IMR-90 (cell line): Measurements from ENCODE around the gene C1orf105. TPM values are rescaled to one million over a fixed set of nuclear protein-coding genes. Genes with fewer than 3 reads are reported as not detected.

Experiments used
- ATAC-seq: fragments of 200-7000 bp; cut with Tn5 transposase; 2 replicates; pipeline ENCODE4 v1.9.1; 2020; ENCODE audit warnings: low read depth, mild to moderate bottlenecking, moderate library complexity
- BruUV-seq: library from RNA; stranded (reverse); fragments of 400-500 nt; replicated peaks from 2 replicates; lab custom pipeline; 2021; lab: Mats Ljungman, UMichigan
- CTCF ChIA-PET: fragments of 300-600 bp; formaldehyde crosslinking; extraction: SDS; loops from one replicate; lab custom pipeline; 2021; ENCODE audit warnings: antibody characterized with exemption; lab: Yijun Ruan, JAX
- POLR2A ChIA-PET: fragments of 300-600 bp; sonication (Branson Sonifier 250); formaldehyde crosslinking; loops from one replicate; lab custom pipeline; 2022; ENCODE audit warnings: antibody characterized with exemption; ENCODE audit not compliant: unreplicated experiment; lab: Charles Lee
- DNase-seq: peaks from one replicate; pipeline ENCODE4 v3.0.0; 2013
- H2AFZ ChIP-seq: replicated peaks from 2 replicates; pipeline ENCODE3; 2013; ENCODE audit warnings: low read length, mild to moderate bottlenecking; ENCODE audit not compliant: poor library complexity
- H2AK5ac ChIP-seq: 2 replicates; pipeline ENCODE4 v1.6.1; 2013; ENCODE audit warnings: low read depth, low read length, inconsistent platforms
- H2AK9ac ChIP-seq: replicated peaks from 2 replicates; pipeline ENCODE3; 2013; ENCODE audit warnings: mild to moderate bottlenecking, low read depth, low read length, moderate library complexity; ENCODE audit not compliant: poor library complexity
- H2BK120ac ChIP-seq: 2 replicates; pipeline ENCODE4 v1.6.1; 2013; ENCODE audit warnings: low read depth, low read length, inconsistent platforms
- H2BK15ac ChIP-seq: 3 replicates; pipeline ENCODE4 v1.6.1; 2013; ENCODE audit warnings: low read depth, low read length, inconsistent platforms
- H2BK20ac ChIP-seq: 2 replicates; pipeline ENCODE4 v1.6.1; 2013; ENCODE audit warnings: low read depth, mild to moderate bottlenecking, inconsistent platforms, low read length, moderate library complexity
- H2BK5ac ChIP-seq: 2 replicates; pipeline ENCODE4 v1.6.1; 2013; ENCODE audit warnings: mild to moderate bottlenecking, low read depth, low read length, inconsistent platforms; ENCODE audit not compliant: poor library complexity, severe bottlenecking
- H3K14ac ChIP-seq: replicated peaks from 2 replicates; pipeline ENCODE4 v1.6.1; 2013; ENCODE audit warnings: low read depth, low read length, inconsistent platforms
- H3K18ac ChIP-seq: 2 replicates; pipeline ENCODE4 v1.6.1; 2013; ENCODE audit warnings: low read depth, low read length, control low read depth
- H3K23ac ChIP-seq: 2 replicates; pipeline ENCODE4 v1.6.1; 2013; ENCODE audit warnings: low read depth, low read length, inconsistent platforms
- H3K27ac ChIP-seq: 2 replicates; pipeline ENCODE4 v1.5.1; 2013; ENCODE audit warnings: mild to moderate bottlenecking, control low read depth, low read length; ENCODE audit not compliant: insufficient read depth
- H3K27me3 ChIP-seq: 2 replicates; pipeline ENCODE4 v1.6.1; 2013; ENCODE audit warnings: low read length; ENCODE audit not compliant: control insufficient read depth, insufficient read depth
- H3K36me3 ChIP-seq: 2 replicates; pipeline ENCODE4 v1.6.1; 2013; ENCODE audit warnings: low read length, mixed read lengths; ENCODE audit not compliant: control insufficient read depth, insufficient read depth
- H3K4ac ChIP-seq: 2 replicates; pipeline ENCODE4 v1.6.1; 2013; ENCODE audit warnings: low read depth, low read length, inconsistent platforms
- H3K4me1 ChIP-seq: 2 replicates; pipeline ENCODE4 v1.6.1; 2013; ENCODE audit warnings: low read length, mixed read lengths; ENCODE audit not compliant: control insufficient read depth, insufficient read depth
- H3K4me2 ChIP-seq: 2 replicates; pipeline ENCODE4 v1.6.1; 2013; ENCODE audit warnings: low read depth, mild to moderate bottlenecking, control low read depth, low read length, moderate library complexity
- H3K4me3 ChIP-seq: 2 replicates; pipeline ENCODE4 v1.5.1; 2013; ENCODE audit warnings: low read depth, mild to moderate bottlenecking, control low read depth, low read length, moderate library complexity; ENCODE audit not compliant: insufficient read depth
- H3K56ac ChIP-seq: 2 replicates; pipeline ENCODE4 v1.6.1; 2013; ENCODE audit warnings: low read length, inconsistent platforms; ENCODE audit not compliant: insufficient read depth; ENCODE audit errors: extremely low read depth
- H3K79me1 ChIP-seq, 2 experiments: 2 replicates each; pipeline ENCODE4 v1.6.1; 2013; ENCODE audit warnings: low read length in 2 of 2, inconsistent platforms in 1 of 2, low read depth in 1 of 2
- H3K9ac ChIP-seq: 2 replicates; pipeline ENCODE4 v1.6.1; 2013; ENCODE audit warnings: low read depth, low read length, control low read depth
- H3K9me1 ChIP-seq: 2 replicates; pipeline ENCODE4 v1.6.1; 2013; ENCODE audit warnings: low read length, inconsistent platforms; ENCODE audit not compliant: insufficient read depth
- H3K9me3 ChIP-seq: 2 replicates; pipeline ENCODE4 v1.6.1; 2013; ENCODE audit warnings: low read length; ENCODE audit not compliant: control insufficient read depth, insufficient read depth
- H4K20me1 ChIP-seq: 2 replicates; pipeline ENCODE4 v1.6.1; 2013; ENCODE audit warnings: low read length, inconsistent platforms; ENCODE audit not compliant: insufficient read depth
- H4K5ac ChIP-seq: 2 replicates; pipeline ENCODE4 v1.6.1; 2013; ENCODE audit warnings: mild to moderate bottlenecking, low read depth, low read length, control low read depth
- H4K8ac ChIP-seq, 2 experiments: 2 replicates each; pipeline ENCODE4 v1.6.1; 2013; ENCODE audit warnings: low read depth in 2 of 2, low read length in 2 of 2, control low read depth in 1 of 2, inconsistent platforms in 1 of 2
- H4K91ac ChIP-seq: 2 replicates; pipeline ENCODE4 v1.6.1; 2013; ENCODE audit warnings: low read depth, low read length, inconsistent platforms; ENCODE audit not compliant: insufficient read depth
- CHD1 ChIP-seq: IDR thresholded peaks from 2 replicates; pipeline ENCODE4 v1.6.1; 2012; ENCODE audit warnings: low read depth, low read length, improper control_type of control experiment
- FOS ChIP-seq: fragments of 150-350 bp; IDR thresholded peaks from 2 replicates; pipeline ENCODE4 v1.6.1; 2016; ENCODE audit warnings: low read depth, low read length
- MAFK ChIP-seq: IDR thresholded peaks from 2 replicates; pipeline ENCODE4 v1.6.1; 2012; ENCODE audit warnings: low read depth, low read length, improper control_type of control experiment
- MAZ ChIP-seq: IDR thresholded peaks from 2 replicates; pipeline ENCODE4 v1.6.1; 2012; ENCODE audit warnings: low read depth, mild to moderate bottlenecking, low read length, improper control_type of control experiment, moderate library complexity, borderline replicate concordance
- NFE2L2 ChIP-seq: fragments of 150-350 bp; IDR thresholded peaks from 2 replicates; pipeline ENCODE4 v1.6.1; 2016; ENCODE audit warnings: low read depth, mild to moderate bottlenecking, low read length
- RAD21 ChIP-seq: IDR thresholded peaks from 2 replicates; pipeline ENCODE4 v1.6.1; 2012; ENCODE audit warnings: low read length, improper control_type of control experiment
- RCOR1 ChIP-seq: IDR thresholded peaks from 2 replicates; pipeline ENCODE4 v1.6.1; 2012; ENCODE audit warnings: mild to moderate bottlenecking, low read length, improper control_type of control experiment; ENCODE audit not compliant: insufficient replicate concordance
- WGBS, 2 experiments: methylation state at CpG; one replicate each; pipeline versions ENCODE4 v1.1.5 to v1.1.7; 2013; ENCODE audit warnings: missing lambda C conversion rate in 2 of 2; ENCODE audit not compliant: insufficient read length in 1 of 2; ENCODE audit errors: extremely low coverage in 2 of 2; 5-methylcytosine and 5-hydroxymethylcytosine counted together
- dilution Hi-C: fragments of 300-500 bp; cut with HindIII; formaldehyde crosslinking; loops from one replicate; pipeline ENCODE4 v1.14.3; 2018; ENCODE audit warnings: low sequenced_read_pairs; ENCODE audit not compliant: unreplicated experiment
- in situ Hi-C: fragments of 300-500 bp; cut with MboI; formaldehyde crosslinking; loops from 3 replicates; pipeline ENCODE4 v1.14.3; 2019; ENCODE audit warnings: low sequenced_read_pairs, inconsistent platforms, mixed read lengths
- intact Hi-C: fragments of 100-400 bp; cut with micrococcal nuclease; formaldehyde crosslinking; loops from 2 replicates; pipeline ENCODE4 v1.10.0; 2022
- polyA plus RNA-seq, 3 experiments: library from polyadenylated mRNA; depleted of rRNA; stranded (reverse); fragments of >200 nt; gene quantifications; 2 replicates each; pipeline ENCODE4 v1.2.3, GENCODE V29; 2012; ENCODE audit warnings: low replicate concordance in 1 of 3
- total RNA-seq: library from RNA; depleted of rRNA; stranded (reverse); fragments of >200 nt; gene quantifications from 2 replicates; pipeline ENCODE4 v1.2.3, GENCODE V29; 2012

The C1orf105 gene
- total and polyA plus RNA-seq, 2 of the 4 experiments (the other 2 are of a cell fraction) = not detected

DNA sequence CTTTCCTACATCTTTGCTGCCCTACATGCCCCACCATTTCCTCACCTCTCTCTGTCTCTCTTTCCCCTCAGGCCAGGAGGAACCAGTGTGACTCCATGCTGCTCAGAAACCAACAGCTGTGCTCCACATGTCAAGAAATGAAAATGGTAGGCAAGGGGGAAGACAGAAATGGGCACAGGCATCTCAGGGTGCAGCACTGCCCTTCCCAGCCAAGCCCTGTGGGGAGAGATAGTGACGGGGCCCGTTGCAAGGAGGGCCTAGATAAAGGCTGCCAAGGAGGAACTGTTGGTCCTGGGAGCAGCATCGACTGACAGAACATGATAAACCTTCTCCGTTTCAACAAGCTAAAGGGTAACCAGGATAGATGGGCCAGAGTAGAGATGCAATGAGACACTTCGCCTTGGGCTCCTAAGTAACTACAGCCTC lies 35.9 kb downstream of the C1orf105 start:
- H3K4me1 ChIP-seq = peaks cover 2% of the 10 kb centered on the region; the same call in 1 of the 2 replicates
- dilution Hi-C loops (no loop called here), intact Hi-C loops (no loop called here), in situ Hi-C loops (no loop called here)
- ChIA-PET POLR2A (no interaction called here), CTCF (no interaction called here)
- H3K4me2 ChIP-seq = no peak overlapping the region
- no peak overlapping the region for H3K27ac ChIP-seq
- no peak overlapping the region for H4K8ac ChIP-seq
- no peak overlapping the region for H4K5ac ChIP-seq
- no peaks in the 10 kb centered on the region for H4K20me1 ChIP-seq
- no peak overlapping the region for H3K4ac ChIP-seq
- no peak overlapping the region for H3K18ac ChIP-seq
- H3K79me1 ChIP-seq = no peaks in the 10 kb centered on the region
- H2AFZ ChIP-seq = no peak overlapping the region
- H3K56ac ChIP-seq = no peak overlapping the region
- no peak overlapping the region for H3K9ac ChIP-seq
- H2BK20ac ChIP-seq = no peak overlapping the region
- H3K36me3 ChIP-seq = no peaks in the 10 kb centered on the region
- no peak overlapping the region for H3K23ac ChIP-seq
- peaks cover 29% of the 10 kb centered on the region for H3K27me3 ChIP-seq
- TF ChIP-seq MAZ = no peak
- TF ChIP-seq NFE2L2 = no peak
- TF ChIP-seq MAFK = no peak
- TF ChIP-seq FOS = no peak
- no peak for TF ChIP-seq RCOR1
- no peak for TF ChIP-seq CHD1
- TF ChIP-seq RAD21 = no peak
- no peak overlapping the region for H2AK9ac ChIP-seq
- no peak overlapping the region for H2BK5ac ChIP-seq
- DNase-seq (no peak), ATAC-seq (no peak)
- H3K4me3 ChIP-seq = no peak overlapping the region
- 100% methylated on average over 1 of the region's 5 CpGs; no CpG with 5 or more reads in 1 of the 2 experiments for WGBS, 2 experiments
- no peak overlapping the region for H4K91ac ChIP-seq
- no peak overlapping the region for H2BK15ac ChIP-seq
- H2BK120ac ChIP-seq = no peak overlapping the region
- H2AK5ac ChIP-seq = no peak overlapping the region
- H3K9me3 ChIP-seq = no peaks in the 10 kb centered on the region
- peaks cover 4% of the 10 kb centered on the region; the same call in 1 of the 2 replicates for H3K9me1 ChIP-seq
- no TSS peak for BruUV-seq
- H3K14ac ChIP-seq = no peak overlapping the region
